H1 (cell line): ENCODE data around the gene TRABD2B. TPM values are rescaled to one million over a fixed set of nuclear protein-coding genes. Genes with fewer than 3 reads are reported as not detected.

Experiments used
- CTCF ChIA-PET: fragments of 300-600 bp; sonication (Branson Sonifier 250); formaldehyde crosslinking; loops from one replicate; lab custom pipeline; 2021; ENCODE audit not compliant: partially characterized antibody; lab: Charles Lee
- POLR2A ChIA-PET: fragments of 300-600 bp; sonication (Branson Sonifier 250); formaldehyde crosslinking; loops from one replicate; lab custom pipeline; 2021; ENCODE audit warnings: inconsistent platforms; ENCODE audit not compliant: partially characterized antibody; lab: Charles Lee
- DNase-seq, 2 experiments: peaks; one replicate each; pipeline versions ENCODE4 v3.0.0 to v3.0.0-alpha.2; 2010 to 2022; ENCODE audit warnings: low spot score in 2 of 2, low read depth in 1 of 2, mixed read lengths in 1 of 2
- FAIRE-seq: peaks from 2 replicates; lab custom pipeline; 2011; peaks lifted over from hg19 to GRCh38; lab: Jason Lieb, UNC
- H2AFZ ChIP-seq: 2 replicates; pipeline ENCODE4 v1.8.1; 2012; ENCODE audit warnings: low read length, inconsistent platforms
- H2AK5ac ChIP-seq: 2 replicates; pipeline ENCODE4 v1.6.1; 2013; ENCODE audit warnings: low read depth, low read length
- H2BK120ac ChIP-seq: replicated peaks from 2 replicates; pipeline ENCODE3; 2013; ENCODE audit warnings: low read depth, low read length, inconsistent platforms
- H2BK12ac ChIP-seq: 2 replicates; pipeline ENCODE4 v1.6.1; 2013; ENCODE audit warnings: low read depth, low read length
- H2BK15ac ChIP-seq: 2 replicates; pipeline ENCODE4 v1.6.1; 2013; ENCODE audit warnings: low read length
- H2BK20ac ChIP-seq: 2 replicates; pipeline ENCODE4 v1.6.1; 2013; ENCODE audit warnings: low read length
- H2BK5ac ChIP-seq: 2 replicates; pipeline ENCODE4 v1.6.1; 2013; ENCODE audit warnings: low read depth, low read length
- H3K14ac ChIP-seq: 2 replicates; pipeline ENCODE4 v1.6.1; 2013; ENCODE audit warnings: inconsistent platforms; ENCODE audit not compliant: insufficient read length
- H3K18ac ChIP-seq: 2 replicates; pipeline ENCODE4 v1.6.1; 2013; ENCODE audit warnings: low read length; ENCODE audit errors: extremely low read depth
- H3K23ac ChIP-seq: 2 replicates; pipeline ENCODE4 v1.6.1; 2013; ENCODE audit warnings: inconsistent platforms; ENCODE audit not compliant: insufficient read length
- H3K23me2 ChIP-seq: 2 replicates; pipeline ENCODE4 v1.6.1; 2013; ENCODE audit warnings: low read depth, low read length
- H3K27ac ChIP-seq: 2 replicates; pipeline ENCODE4 v1.6.1; 2011; ENCODE audit warnings: low read depth, low read length, inconsistent platforms
- H3K27me3 ChIP-seq, 4 experiments: replicated peaks in 1 of 4; 1 replicate in 1 of 4; 2 replicates in 3 of 4; pipeline versions ENCODE4 v1.6.1 to v1.8.1; 2011 to 2013; ENCODE audit warnings: low read length in 3 of 4, mild to moderate bottlenecking in 3 of 4, inconsistent platforms in 2 of 4, mixed read lengths in 2 of 4, moderate library complexity in 1 of 4; ENCODE audit not compliant: control insufficient read depth in 3 of 4, insufficient read depth in 3 of 4; ENCODE audit errors: extremely low read depth in 1 of 4
- H3K36me3 ChIP-seq, 4 experiments: 2 replicates each; pipeline versions ENCODE4 v1.6.1 to v1.8.1; 2011 to 2013; ENCODE audit warnings: mild to moderate bottlenecking in 4 of 4, low read length in 3 of 4, moderate library complexity in 2 of 4, control low read depth in 1 of 4, inconsistent platforms in 1 of 4; ENCODE audit not compliant: insufficient read depth in 4 of 4, control insufficient read depth in 2 of 4
- H3K4ac ChIP-seq: replicated peaks from 2 replicates; pipeline ENCODE3; 2013; ENCODE audit warnings: low read length, low read depth, mixed read lengths, inconsistent platforms; ENCODE audit not compliant: insufficient read length
- H3K4me1 ChIP-seq, 4 experiments: replicated peaks in 1 of 4; 1 replicate in 1 of 4; 2 replicates in 3 of 4; pipeline versions ENCODE4 v1.6.1 to v1.8.1; 2011 to 2013; ENCODE audit warnings: low read length in 3 of 4, inconsistent platforms in 2 of 4, mixed read lengths in 1 of 4; ENCODE audit not compliant: insufficient read depth in 4 of 4, control insufficient read depth in 3 of 4
- H3K4me2 ChIP-seq, 2 experiments: 2 replicates each; pipeline versions ENCODE4 v1.6.1 to v1.8.1; 2011 to 2013; ENCODE audit warnings: low read depth in 2 of 2, low read length in 2 of 2, control low read depth in 1 of 2, inconsistent platforms in 1 of 2, mild to moderate bottlenecking in 1 of 2; ENCODE audit not compliant: insufficient read depth in 1 of 2
- H3K4me3 ChIP-seq, 4 experiments: fragments of 200-600, 300-600 bp in 1 of 4; sonication (generic), shearing (Covaris generic), sonication (Bioruptor Twin) in 1 of 4; 2 replicates each; pipeline versions ENCODE4 v1.5.1 to v1.8.1; 2011 to 2016; ENCODE audit warnings: low read length in 4 of 4, low read depth in 3 of 4, control low read depth in 2 of 4, inconsistent platforms in 2 of 4, mild to moderate bottlenecking in 2 of 4, mixed read lengths in 1 of 4, moderate library complexity in 1 of 4; ENCODE audit not compliant: insufficient read depth in 2 of 4; ENCODE audit errors: extremely low read depth in 1 of 4
- H3K56ac ChIP-seq: replicated peaks from 2 replicates; pipeline ENCODE3; 2013; ENCODE audit warnings: low read depth, mild to moderate bottlenecking, mixed read lengths, low read length, inconsistent platforms; ENCODE audit not compliant: insufficient read length
- H3K79me1 ChIP-seq: 2 replicates; pipeline ENCODE4 v1.6.1; 2013; ENCODE audit warnings: low read depth, low read length, control low read depth
- H3K79me2 ChIP-seq, 2 experiments: 2 replicates each; pipeline versions ENCODE4 v1.6.1 to v1.8.1; 2012 to 2013; ENCODE audit warnings: low read length in 2 of 2, mild to moderate bottlenecking in 2 of 2, inconsistent platforms in 1 of 2; ENCODE audit not compliant: insufficient read depth in 2 of 2, control insufficient read depth in 1 of 2
- H3K9ac ChIP-seq, 4 experiments: replicated peaks in 1 of 4; 1 replicate in 1 of 4; 2 replicates in 3 of 4; pipeline versions ENCODE4 v1.6.1 to v1.8.1; 2011 to 2013; ENCODE audit warnings: low read depth in 3 of 4, low read length in 3 of 4, control low read depth in 2 of 4, mild to moderate bottlenecking in 2 of 4, moderate library complexity in 2 of 4, inconsistent platforms in 1 of 4; ENCODE audit errors: extremely low read depth in 1 of 4
- H3K9me3 ChIP-seq, 2 experiments: 2 replicates each; pipeline versions ENCODE4 v1.6.1 to v1.8.1; 2012 to 2013; ENCODE audit warnings: mild to moderate bottlenecking in 2 of 2, moderate library complexity in 2 of 2, control low read depth in 1 of 2, inconsistent platforms in 1 of 2, low read depth in 1 of 2, low read length in 1 of 2, mixed read lengths in 1 of 2; ENCODE audit not compliant: insufficient read depth in 2 of 2
- H4K20me1 ChIP-seq, 2 experiments: replicated peaks in 1 of 2; 2 replicates each; pipeline versions ENCODE3 to v1.8.1; 2011 to 2013; ENCODE audit warnings: inconsistent platforms in 2 of 2, low read length in 2 of 2, mild to moderate bottlenecking in 1 of 2; ENCODE audit not compliant: insufficient read depth in 2 of 2, control insufficient read depth in 1 of 2
- H4K5ac ChIP-seq: 2 replicates; pipeline ENCODE4 v1.6.1; 2013; ENCODE audit warnings: low read length, low read depth, mixed read lengths, inconsistent platforms; ENCODE audit not compliant: insufficient read length
- H4K8ac ChIP-seq: 2 replicates; pipeline ENCODE4 v1.8.0; 2013; ENCODE audit warnings: mild to moderate bottlenecking, moderate library complexity, low read length, inconsistent platforms; ENCODE audit not compliant: insufficient read depth; ENCODE audit errors: extremely low read depth
- H4K91ac ChIP-seq: replicated peaks from 2 replicates; pipeline ENCODE3; 2013; ENCODE audit warnings: low read length, mixed read lengths, inconsistent platforms; ENCODE audit not compliant: insufficient read length
- POLR2AphosphoS5 ChIP-seq: IDR thresholded peaks from 2 replicates; pipeline ENCODE4 v1.6.1; 2011; ENCODE audit warnings: low read depth, low read length
- WGBS, 2 experiments: shearing (Covaris generic) in 1 of 2; methylation state at CpG; one replicate each; pipeline versions ENCODE4 v1.1.6 to v1.1.7; 2013 to 2015; ENCODE audit warnings: low lambda C conversion rate in 2 of 2, mixed read lengths in 2 of 2, inconsistent platforms in 1 of 2, low coverage in 1 of 2, missing lambda C conversion rate in 1 of 2; ENCODE audit not compliant: insufficient replicate concordance in 2 of 2, insufficient coverage in 1 of 2, insufficient read length in 1 of 2; ENCODE audit errors: extremely low coverage in 1 of 2, missing lambda C conversion rate in 1 of 2; 5-methylcytosine and 5-hydroxymethylcytosine counted together
- polyA plus RNA-seq, 7 experiments: library from polyadenylated mRNA; depleted of rRNA in 3 of 7; stranded (reverse) in 5 of 7; unstranded in 2 of 7; fragments of >200 nt in 5 of 7; fragments of 200-250 nt in 2 of 7; gene quantifications; 1 replicate in 5 of 7; 2 replicates in 1 of 7; 4 replicates in 1 of 7; pipeline versions ENCODE4 v1.2.1 to v1.2.3, GENCODE V29; 2011 to 2013; ENCODE audit warnings: missing spikeins in 2 of 7, mixed read lengths in 2 of 7
- total RNA-seq: library from RNA; stranded (reverse); fragmentation: NEBNext Ultra II Directional; extraction: Animal tissue kit (Norgen Biotek cat#: 25700); gene quantifications from 2 replicates; pipeline ENCODE4 v1.2.1, GENCODE V29; 2021

TRABD2B gene
- total and polyA plus RNA-seq, 2 of the 8 experiments (the other 6 are each of a cell fraction or from before 2014, with no cell fraction given): 0.95 to 3.4 TPM

GRCh38 chr1:47854552-47855144, 142.5 kb downstream of the TRABD2B start:
- Histone ChIP-seq H3K4me3 (no peak overlapping the region), H3K23ac (no peak overlapping the region), H3K27ac (no peak overlapping the region), H4K5ac (no peak overlapping the region), H2BK20ac (no peak overlapping the region), H3K27me3 (no peaks in the 10 kb centered on the region), H3K9me3 (no peaks in the 10 kb centered on the region), H2BK5ac (no peak overlapping the region), H2BK15ac (no peak overlapping the region), H3K14ac (no peak overlapping the region), H3K4me1 (no peaks in the 10 kb centered on the region; a peak in 2 of 7 replicates), H4K8ac (no peak overlapping the region), H2BK120ac (no peak overlapping the region), H3K23me2 (no peaks in the 10 kb centered on the region), H3K18ac (no peak overlapping the region), H2BK12ac (no peak overlapping the region), H3K4ac (no peak overlapping the region), H2AFZ (no peak overlapping the region), H3K79me2 (no peaks in the 10 kb centered on the region), H4K20me1 (no peaks in the 10 kb centered on the region), H3K36me3 (no peaks in the 10 kb centered on the region), H3K79me1 (no peaks in the 10 kb centered on the region; the same call in 1 of the 2 replicates), H3K56ac (no peak overlapping the region), H2AK5ac (no peak overlapping the region), H3K4me2 (no peak overlapping the region; a peak in 1 of 4 replicates), H4K91ac (no peak overlapping the region), H3K9ac (no peak overlapping the region)
- FAIRE-seq (no peak), DNase-seq (no peak)
- TF ChIP-seq POLR2AphosphoS5: no peak
- 57% methylated on average over 2 of the region's 2 CpGs; no CpG with 5 or more reads in 1 of the 2 experiments for WGBS, 2 experiments
- CTCF ChIA-PET: interaction anchor here (1.5 kb wide), 1 partner anchor 69 kb away, joined by 4 read pairs; no protein-coding TSS in a partner anchor
- POLR2A ChIA-PET: no interaction called here
